NCI-H1048 (cell line): ENCODE results near the gene DGUOK.
A peak's percentile ranks its signal among the peaks of the same experiment; 100 is the strongest.

ENCODE experiments used
- DNase-seq: peaks from one replicate; lab custom pipeline; 2025; lab: John Stamatoyannopoulos, UW

Gene DGUOK

DNA sequence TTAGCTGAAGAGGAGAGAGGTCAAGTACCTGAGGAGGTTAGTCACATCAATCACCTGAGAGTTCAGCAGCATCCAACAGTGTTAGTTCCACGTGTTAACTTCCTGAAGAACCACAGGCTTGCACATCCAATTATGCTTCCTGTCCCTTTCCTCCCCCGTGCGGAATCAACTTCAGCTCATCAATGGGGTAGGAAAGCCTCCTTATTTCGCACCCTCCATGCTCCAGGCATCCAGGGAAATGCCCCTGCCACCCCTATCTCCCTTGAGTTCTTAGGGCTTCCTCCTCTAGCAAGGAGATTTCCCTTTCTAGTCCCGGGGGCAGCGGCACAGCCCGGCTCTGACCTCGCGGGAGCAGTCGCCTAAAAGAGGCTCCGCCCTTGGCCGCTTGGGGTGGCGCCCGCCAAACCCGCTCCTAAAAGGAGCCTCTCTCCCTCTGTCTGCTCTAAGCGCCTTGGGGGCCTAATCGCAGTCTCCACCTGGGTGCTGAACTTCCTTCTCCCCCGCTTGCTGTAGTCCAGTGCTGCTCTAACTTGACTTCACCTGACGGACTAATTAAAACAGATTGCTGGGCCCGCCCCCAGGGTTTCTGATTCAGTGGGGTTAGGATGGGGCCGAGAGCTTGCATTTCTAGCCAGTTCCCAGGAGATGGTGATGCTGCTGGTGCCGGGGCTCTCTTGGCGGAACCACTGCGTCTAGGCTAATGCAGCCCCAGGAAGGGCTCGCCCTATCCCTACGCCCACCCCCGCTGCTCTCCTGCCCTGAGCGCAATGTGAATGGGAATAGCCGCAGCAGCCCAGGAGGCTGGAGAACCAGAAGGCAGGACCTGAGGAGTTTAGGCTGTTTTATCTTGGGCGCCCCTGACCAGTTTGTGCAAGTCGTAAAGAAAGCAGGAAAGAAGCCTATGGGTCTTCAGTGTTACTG is 54.7 kb downstream of the DGUOK start:
- no peak for DNase-seq

DNA sequence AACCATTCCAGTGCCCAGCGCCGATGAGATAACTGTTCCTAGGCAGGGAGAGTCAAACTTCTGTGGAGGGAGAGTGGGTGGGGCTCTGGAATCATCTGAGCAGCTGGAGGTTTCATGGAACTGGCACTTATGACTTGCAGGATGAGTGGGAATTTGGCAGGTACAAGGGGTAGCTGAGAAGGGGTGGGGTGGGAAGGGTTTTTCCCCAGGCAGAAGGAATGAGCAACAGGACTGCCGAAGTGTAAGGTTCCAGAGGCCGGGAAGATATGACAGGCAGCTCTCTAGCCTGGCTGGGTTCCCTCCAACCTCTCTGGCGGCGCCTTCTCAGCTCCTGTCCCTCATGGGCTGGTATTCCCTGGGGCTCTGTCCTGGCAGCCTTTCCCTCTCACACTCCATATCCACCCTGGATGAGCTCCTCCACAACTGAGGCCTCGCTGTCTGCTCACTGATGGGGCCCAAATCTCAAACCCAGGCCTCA is 55.5 kb downstream of the DGUOK start:
- no peak for DNase-seq

DNA sequence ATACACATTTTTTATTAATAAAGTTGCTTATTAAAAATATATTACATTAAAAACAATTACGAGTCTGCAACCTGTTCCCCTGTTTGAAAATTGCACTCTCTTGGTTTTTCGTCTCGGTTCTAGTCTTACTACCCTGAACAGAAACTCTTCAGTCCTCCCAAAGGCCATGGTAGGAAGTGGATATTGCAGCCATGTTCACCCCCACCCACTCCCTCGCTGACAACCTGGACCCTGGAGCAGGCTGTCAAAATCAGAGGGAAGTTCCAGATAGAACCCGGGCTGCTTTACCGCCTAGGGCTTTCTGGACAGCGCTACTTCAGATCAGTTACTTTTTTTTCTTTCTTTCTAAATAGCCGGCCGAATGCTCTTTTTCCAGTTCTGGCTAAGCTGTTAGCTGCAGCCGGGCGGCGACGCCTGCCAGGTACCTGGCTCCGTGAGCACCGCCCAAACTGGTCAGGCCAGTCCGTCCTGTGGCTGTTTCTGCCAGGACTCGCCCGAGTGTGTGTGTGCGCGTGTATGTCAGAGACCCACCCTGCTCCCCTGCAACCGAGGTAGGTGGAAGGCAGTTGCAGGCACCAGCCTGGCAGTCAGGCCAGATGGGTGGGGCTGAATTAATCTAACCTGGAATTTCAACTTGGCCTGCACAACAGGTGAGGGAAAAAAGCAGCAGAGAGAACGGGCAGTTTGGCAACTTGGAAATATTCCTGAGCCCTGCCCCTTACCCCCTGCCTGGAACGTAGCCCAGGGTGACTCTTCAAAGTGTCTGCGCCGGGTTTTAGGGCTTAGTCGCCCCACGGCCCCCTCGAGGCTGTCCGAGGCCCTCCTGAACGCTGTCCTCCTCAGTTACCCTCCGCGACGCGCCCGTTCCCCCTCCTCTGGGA is 56.9 kb downstream of the DGUOK start:
- peak; percentile 81 for DNase-seq

DNA sequence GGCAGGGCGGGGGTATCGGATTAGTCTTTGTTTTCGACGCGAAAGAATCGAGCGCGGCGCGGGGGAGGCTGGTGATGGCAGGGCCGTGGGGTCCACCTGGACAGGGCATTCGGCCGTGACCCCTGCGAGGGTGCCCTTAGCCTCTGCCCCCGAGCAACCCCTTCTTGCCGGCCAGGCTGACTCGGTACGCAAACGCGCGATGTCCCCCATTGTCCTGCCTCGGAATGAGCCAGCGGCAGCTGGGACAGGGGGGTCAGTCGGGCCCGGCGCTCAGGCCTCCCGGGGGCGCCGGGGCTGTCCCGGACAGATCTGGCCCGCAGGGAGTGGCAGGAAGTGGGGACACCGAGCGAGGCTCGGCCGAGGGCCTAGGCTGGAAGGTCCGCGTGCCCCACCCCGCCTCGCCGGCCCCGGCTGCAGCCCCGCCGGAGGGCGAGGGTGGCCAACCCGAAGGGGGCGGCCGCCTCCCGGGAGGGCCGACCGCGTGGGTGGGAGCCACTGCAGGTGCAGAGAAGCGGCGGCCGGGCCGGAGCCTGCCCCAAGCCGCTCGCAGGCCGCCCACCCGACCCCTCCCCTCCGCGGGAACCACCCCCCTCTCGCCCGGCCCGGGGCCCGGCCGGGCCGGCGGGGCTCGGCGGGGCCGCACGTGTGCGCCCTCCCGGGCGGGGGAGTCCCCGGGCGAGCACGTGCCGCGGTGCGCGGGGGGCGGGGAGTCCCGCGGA is 57.7 kb downstream of the DGUOK start, which contains the start of gene TET3:
Gene TET3, plus strand, starts transcription at position 708 of the 719 bp plus-strand sequence. CDS start 1,494 bp downstream, outside the sequence.
- no peak for DNase-seq

- no peak for DNase-seq
Observed at GRCh38 chr2:73984922-73985307, 58.2 kb downstream of the DGUOK start.

- DNase-seq, result no peak
Observed at GRCh38 chr2:73985308-73986084, 58.8 kb downstream of the DGUOK start.

DNA sequence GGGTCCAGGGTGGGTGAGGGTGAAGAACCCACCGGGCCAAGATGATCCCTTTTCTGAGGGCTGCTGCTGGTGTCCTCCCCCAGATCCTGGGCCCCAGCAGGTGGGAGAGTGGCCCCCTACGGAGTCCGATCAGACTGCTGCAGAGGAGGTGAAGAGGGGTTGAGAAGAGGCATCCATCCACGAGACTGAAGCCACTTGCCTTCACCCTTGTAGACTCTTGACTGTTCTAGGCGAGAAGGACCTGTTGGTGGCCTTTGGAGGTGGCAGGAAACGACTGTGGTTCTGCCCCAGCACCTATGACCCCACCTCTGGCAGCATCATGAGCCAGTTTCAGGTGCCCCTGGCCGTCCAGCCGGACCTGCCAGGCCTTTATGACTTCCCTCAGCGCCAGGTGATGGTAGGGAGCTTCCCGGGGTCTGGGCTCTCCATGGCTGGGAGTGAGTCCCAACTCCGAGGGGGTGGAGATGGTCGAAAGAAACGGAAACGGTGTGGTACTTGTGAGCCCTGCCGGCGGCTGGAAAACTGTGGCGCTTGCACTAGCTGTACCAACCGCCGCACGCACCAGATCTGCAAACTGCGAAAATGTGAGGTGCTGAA is 59.5 kb downstream of the DGUOK start:
- DNase-seq, result no peak

DNA sequence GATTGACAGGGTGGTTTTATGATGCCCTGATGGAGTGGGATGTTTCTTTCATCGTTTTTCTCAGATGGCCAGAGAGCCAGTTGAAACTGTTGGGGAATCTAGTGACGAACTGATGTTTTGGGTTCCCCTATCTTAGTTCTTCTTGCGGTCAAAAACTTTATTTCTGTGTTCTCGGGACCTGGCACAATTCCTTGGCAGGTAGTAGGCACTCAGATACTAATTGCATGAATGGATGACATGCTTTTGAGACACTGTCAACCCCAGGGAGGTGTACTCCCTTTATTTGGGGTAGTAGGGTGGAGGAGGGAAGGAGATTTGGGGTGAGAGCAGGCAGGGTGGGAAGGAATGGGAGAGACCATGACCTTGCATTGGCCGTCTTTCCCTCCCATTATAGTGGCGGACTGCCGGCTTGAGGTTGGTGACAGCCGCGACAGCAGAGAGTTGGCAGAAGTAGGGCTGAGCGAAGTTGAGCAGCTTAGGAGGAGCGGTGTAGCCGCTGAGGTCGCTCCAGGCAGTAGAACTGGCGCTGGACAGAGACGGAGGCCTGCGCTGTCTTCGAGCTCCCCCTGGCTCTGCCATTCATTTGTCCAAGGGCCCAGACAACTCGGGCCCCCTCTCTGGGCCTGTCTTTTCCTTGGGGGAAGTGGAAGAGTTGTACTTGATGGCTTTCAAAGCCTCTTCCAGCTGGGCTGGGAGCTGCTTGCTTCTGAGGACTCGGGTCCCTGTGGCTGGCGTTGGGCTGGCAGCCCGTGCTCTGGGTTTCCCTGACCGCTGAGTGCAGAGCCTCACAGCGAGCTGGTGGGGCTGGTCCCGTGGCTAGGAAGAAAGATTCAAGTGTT is 60.6 kb downstream of the DGUOK start:
- no peak for DNase-seq

- no peak for DNase-seq
Observed at GRCh38 chr2:73987948-73988700, 61.4 kb downstream of the DGUOK start.

GRCh38 chr2:73989972-73990371 is 63.3 kb downstream of the DGUOK start:
- DNase-seq, result no peak

DNA sequence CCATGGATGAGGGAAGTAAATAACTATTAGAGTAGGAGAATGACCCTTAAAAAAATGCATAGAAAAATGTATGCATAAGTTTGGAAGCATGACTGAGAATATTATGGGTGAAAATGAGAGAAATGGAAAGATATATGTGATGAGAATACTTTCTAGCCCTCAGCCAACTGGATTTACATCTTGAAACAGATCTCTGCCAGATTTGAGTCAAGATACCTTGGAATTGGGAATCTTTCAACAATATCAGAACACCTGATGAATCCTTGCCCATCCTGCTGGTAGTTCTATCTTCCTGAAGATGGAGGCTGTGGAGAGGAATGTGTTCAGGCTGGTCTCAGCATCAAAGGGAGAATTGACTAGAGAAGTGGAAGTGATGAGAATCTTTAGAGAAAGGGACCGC is 63.9 kb downstream of the DGUOK start:
- no peak for DNase-seq

- DNase-seq, result no peak
Observed at GRCh38 chr2:73992036-73992435, 65.4 kb downstream of the DGUOK start.

- no peak for DNase-seq
Observed at GRCh38 chr2:73993376-73993775, 66.7 kb downstream of the DGUOK start.

DNA sequence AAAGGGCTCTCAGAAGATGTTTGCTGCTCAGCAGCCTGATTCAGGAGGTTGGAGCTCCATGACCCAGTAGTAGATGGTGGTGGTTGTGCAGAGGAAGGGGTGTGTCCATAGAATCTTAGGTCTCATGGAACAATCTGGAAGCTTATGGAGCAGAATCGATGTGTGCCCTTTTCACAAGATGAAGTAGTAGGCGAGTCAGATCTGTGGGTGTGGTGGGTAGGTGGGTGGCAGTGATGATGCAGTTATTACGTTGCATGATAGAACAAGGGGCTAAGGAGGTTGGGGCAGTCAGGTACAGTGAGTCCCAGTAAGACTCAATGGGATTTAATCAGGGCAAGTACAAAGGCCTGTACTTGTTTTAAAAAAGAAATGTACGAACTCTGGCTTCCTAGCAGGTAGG is 67.1 kb downstream of the DGUOK start:
- DNase-seq, result no peak

DNA sequence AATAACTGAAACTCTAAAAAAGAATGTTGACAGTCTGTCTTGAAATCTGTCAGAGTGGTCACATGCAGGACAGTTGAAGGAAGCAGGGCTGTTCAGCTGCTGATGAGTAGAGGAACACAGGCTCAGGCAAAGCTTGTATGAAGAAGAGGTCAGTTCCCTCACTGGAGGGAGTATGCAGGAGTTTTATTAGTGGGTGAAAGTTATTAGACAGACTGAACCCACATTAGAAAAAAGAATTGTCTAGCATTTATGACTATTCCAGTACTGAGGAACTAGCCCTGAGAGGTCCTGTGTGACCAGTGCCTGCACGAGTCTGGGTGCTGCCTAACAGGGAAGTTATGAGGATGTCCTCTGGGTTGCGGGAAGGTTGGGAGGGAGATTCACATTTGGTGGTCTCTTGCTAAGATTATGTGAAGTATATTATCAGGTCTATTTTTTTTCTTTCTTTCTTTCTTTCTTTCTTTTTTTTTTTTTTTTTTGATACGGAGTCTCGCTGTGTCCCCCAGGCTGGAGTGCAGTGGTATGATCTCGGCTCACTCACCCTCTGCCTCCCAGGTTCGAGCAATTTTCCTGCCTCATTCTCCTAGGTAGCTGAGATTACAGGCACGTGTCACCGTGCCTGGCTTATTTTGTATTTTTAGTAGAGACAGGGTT is 67.6 kb downstream of the DGUOK start:
- no peak for DNase-seq

DNA sequence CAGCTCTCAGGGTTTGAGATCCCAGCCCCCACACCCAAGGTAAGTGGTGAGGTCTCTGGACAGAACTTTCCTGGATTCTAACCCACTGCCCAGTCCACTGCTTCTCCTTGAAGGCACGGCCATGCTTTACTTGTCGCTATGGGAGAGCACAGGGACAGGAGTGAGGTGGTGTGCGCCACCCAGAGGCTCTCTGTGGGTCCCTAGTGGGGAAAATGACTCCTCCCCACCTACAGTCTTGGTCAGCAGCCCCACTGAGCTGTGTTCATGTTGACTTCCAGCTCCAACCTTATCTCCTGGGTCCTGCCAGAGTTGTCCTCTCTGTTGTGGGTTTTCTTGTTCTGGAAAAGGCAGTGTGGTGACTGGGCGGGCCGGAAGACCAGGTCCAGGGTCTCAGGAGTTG is 69.1 kb downstream of the DGUOK start:
- DNase-seq, result no peak

- DNase-seq, result no peak
Observed at GRCh38 chr2:73997813-73998212, 71.1 kb downstream of the DGUOK start.

DNA sequence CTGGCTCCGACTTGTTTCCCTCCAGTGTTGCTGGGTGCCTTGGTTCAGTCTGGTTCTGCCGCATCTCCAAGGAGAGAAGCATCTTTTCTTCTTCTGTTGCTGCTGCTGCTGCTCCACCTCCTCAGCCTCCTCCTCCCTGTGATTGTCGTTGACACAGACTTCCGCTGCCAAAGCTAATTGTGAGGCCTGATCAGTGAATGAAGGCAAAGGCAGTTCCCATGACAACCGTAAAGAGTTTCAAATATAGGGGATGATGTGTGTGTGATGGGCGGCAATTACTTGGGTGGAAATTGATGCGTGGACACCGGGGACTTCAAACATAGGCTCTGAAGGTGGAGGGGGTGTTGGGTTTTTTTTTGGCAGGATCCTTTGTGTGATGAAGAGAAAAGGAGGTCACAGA is 71.8 kb downstream of the DGUOK start:
- DNase-seq, result no peak

DNA sequence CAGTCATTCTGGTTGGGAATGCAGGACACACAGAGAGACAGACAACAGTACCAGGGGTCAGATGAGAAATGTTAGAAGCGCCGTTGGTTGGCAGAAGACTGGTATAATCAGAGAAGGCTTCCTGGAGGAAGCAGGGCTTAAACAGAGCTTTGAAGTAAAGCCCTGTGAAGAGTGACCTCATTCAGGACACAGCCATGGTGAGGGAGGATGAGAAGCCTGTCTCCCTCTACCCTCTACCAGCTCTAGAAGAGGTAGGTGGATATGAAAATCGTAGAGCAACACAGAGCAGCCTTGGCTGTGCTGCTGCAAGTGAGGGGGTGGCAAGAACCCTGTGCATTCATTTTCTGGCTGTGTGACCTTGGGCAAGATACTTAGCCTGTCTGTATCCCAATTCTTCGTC is 72.3 kb downstream of the DGUOK start:
- DNase-seq, result no peak
